ENCODE data around the gene CENATAC. TPM values are rescaled to one million over a fixed set of nuclear protein-coding genes. Genes with fewer than 3 reads are reported as not detected.

The CENATAC gene
- total RNA-seq, 1 experiment from 2014 or later: 88.0 TPM

DNA sequence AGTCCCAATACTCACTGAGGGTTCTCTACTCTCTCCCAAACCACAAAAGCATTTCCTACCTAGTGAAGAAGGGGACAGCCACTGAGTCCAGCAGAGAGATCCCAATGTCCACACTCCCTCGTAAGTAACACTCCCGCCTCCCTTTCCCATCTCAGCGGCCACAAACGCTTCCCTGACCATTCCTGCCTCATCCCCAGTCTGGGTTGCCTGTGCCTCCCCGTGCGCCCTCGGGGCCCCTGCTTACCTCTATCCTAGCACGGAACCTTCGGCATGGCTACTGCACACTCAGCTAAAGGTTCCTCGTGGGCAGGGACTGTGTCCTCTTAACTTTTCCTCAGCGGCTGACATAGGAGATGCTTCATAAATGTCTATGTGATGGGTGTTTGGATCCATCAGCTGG, 40.4 kb upstream of the CENATAC start:
- H3K4me3 ChIP-seq (ENCODE audit: low read length): no peak overlapping the region
- no peak overlapping the region for H3K27ac ChIP-seq (ENCODE audit: low read length)
- no peaks in the 10 kb centered on the region for H3K27me3 ChIP-seq (ENCODE audit: low read length)
- H3F3A ChIP-seq (ENCODE audit: low read length, unreplicated experiment): no peaks in the 10 kb centered on the region
- ATAC-seq (no peak), DNase-seq (no peak)
- ChIA-PET CTCF (interaction anchor here (0.5 kb wide), 1 partner anchor 35 kb away, joined by 9 read pairs; no protein-coding TSS in a partner anchor), POLR2A (ENCODE audit: unreplicated experiment) (no interaction called here)
- no peak for TF ChIP-seq EZH2phosphoT487 (IDR thresholded peaks at IDR 0.05; ENCODE audit: borderline replicate concordance, low read length)
- no peaks in the 10 kb centered on the region for H3K36me3 ChIP-seq (ENCODE audit: low read depth, low read length)
- peaks cover 8% of the 10 kb centered on the region; the same call in 1 of the 2 replicates for H3K4me1 ChIP-seq (ENCODE audit: insufficient read depth, low read length)
- no peak overlapping the region for H3K4me2 ChIP-seq (ENCODE audit: low read length)
- H4K20me1 ChIP-seq (ENCODE audit: low read length): no peaks in the 10 kb centered on the region
- no peaks in the 10 kb centered on the region for H3K9me3 ChIP-seq (ENCODE audit: low read length)
- BruUV-seq (replicated peaks): no TSS peak
- no peak overlapping the region for H2AFZ ChIP-seq (ENCODE audit: low read length)
- no peaks in the 10 kb centered on the region for H3K79me2 ChIP-seq (ENCODE audit: low read length)
- no peaks in the 10 kb centered on the region for H3K9me2 ChIP-seq (replicated peaks; ENCODE audit: low read length)
- intact Hi-C loops (cut with micrococcal nuclease): no loop called here
- H3K9ac ChIP-seq (ENCODE audit: low read length): no peak overlapping the region

DNA sequence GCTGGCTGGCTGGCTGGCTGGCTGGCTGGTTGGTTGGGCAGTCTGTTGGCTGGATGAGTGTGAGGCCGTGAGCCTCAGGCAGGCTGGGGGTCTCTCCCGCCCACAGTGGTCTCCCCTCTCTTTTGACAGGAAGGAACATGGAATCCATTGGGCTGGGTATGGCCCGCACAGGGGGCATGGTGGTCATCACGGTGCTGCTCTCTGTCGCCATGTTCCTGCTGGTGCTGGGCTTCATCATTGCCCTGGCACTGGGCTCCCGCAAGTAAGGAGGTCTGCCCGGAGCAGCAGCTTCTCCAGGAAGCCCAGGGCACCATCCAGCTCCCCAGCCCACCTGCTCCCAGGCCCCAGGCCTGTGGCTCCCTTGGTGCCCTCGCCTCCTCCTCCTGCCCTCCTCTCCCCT, 40.0 kb upstream of the CENATAC start:
- Histone ChIP-seq H3K9ac (ENCODE audit: low read length) (no peak overlapping the region), H3K4me1 (ENCODE audit: insufficient read depth, low read length) (peaks cover 8% of the 10 kb centered on the region; the same call in 1 of the 2 replicates), H3F3A (ENCODE audit: low read length, unreplicated experiment) (no peaks in the 10 kb centered on the region), H3K4me2 (ENCODE audit: low read length) (no peak overlapping the region), H4K20me1 (ENCODE audit: low read length) (no peaks in the 10 kb centered on the region), H3K9me3 (ENCODE audit: low read length) (no peaks in the 10 kb centered on the region), H3K4me3 (ENCODE audit: low read length) (no peak overlapping the region), H3K27ac (ENCODE audit: low read length) (no peak overlapping the region), H3K36me3 (ENCODE audit: low read depth, low read length) (no peaks in the 10 kb centered on the region), H2AFZ (ENCODE audit: low read length) (no peak overlapping the region), H3K79me2 (ENCODE audit: low read length) (no peaks in the 10 kb centered on the region), H3K27me3 (ENCODE audit: low read length) (no peaks in the 10 kb centered on the region), H3K9me2 (replicated peaks; ENCODE audit: low read length) (no peaks in the 10 kb centered on the region)
- ATAC-seq: no peak
- intact Hi-C loops (cut with micrococcal nuclease): no loop called here
- no peak for TF ChIP-seq EZH2 (IDR thresholded peaks at IDR 0.05; ENCODE audit: low read length, unreplicated experiment)
- TF ChIP-seq EZH2phosphoT487 (IDR thresholded peaks at IDR 0.05; ENCODE audit: borderline replicate concordance, low read length): no peak
- TF ChIP-seq, protein P1, sequence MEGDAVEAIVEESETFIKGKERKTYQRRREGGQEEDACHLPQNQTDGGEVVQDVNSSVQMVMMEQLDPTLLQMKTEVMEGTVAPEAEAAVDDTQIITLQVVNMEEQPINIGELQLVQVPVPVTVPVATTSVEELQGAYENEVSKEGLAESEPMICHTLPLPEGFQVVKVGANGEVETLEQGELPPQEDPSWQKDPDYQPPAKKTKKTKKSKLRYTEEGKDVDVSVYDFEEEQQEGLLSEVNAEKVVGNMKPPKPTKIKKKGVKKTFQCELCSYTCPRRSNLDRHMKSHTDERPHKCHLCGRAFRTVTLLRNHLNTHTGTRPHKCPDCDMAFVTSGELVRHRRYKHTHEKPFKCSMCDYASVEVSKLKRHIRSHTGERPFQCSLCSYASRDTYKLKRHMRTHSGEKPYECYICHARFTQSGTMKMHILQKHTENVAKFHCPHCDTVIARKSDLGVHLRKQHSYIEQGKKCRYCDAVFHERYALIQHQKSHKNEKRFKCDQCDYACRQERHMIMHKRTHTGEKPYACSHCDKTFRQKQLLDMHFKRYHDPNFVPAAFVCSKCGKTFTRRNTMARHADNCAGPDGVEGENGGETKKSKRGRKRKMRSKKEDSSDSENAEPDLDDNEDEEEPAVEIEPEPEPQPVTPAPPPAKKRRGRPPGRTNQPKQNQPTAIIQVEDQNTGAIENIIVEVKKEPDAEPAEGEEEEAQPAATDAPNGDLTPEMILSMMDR (conservative IDR thresholded peaks at IDR 0.05; ENCODE audit: low read depth, low read length): no peak
- ChIA-PET CTCF (interaction anchor here (0.5 kb wide), 1 partner anchor 35 kb away, joined by 9 read pairs; no protein-coding TSS in a partner anchor), POLR2A (ENCODE audit: unreplicated experiment) (no interaction called here)
- no peak for DNase-seq
- BruUV-seq (replicated peaks): no TSS peak

DNA sequence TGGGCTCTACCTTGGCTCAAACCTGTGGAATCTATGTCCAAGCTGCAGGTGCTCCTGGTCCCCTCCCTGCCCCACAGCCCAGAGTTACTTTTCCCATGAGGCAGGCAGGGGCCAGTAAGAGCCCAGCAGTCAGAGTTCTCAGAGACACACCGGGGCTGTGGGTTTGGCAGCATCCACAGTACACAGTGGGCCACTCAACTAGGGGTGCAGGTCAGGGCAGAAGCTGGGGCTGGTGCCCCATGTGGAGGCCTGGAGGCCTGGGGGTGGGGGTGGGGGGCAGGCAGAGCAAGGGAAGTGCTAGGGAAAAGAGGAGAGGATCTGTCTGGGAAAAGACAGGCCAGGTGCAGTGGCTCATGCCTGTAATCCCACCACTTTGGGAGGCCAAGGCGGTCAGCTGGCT, 39.4 kb upstream of the CENATAC start:
- Histone ChIP-seq H3K9ac (ENCODE audit: low read length) (no peak overlapping the region), H3F3A (ENCODE audit: low read length, unreplicated experiment) (no peaks in the 10 kb centered on the region), H3K4me3 (ENCODE audit: low read length) (no peak overlapping the region), H3K27me3 (ENCODE audit: low read length) (no peaks in the 10 kb centered on the region), H3K27ac (ENCODE audit: low read length) (no peak overlapping the region), H3K9me3 (ENCODE audit: low read length) (no peaks in the 10 kb centered on the region), H2AFZ (ENCODE audit: low read length) (no peak overlapping the region), H3K4me2 (ENCODE audit: low read length) (no peak overlapping the region), H4K20me1 (ENCODE audit: low read length) (no peaks in the 10 kb centered on the region), H3K9me2 (replicated peaks; ENCODE audit: low read length) (no peaks in the 10 kb centered on the region), H3K4me1 (ENCODE audit: insufficient read depth, low read length) (peaks cover 8% of the 10 kb centered on the region; the same call in 1 of the 2 replicates), H3K36me3 (ENCODE audit: low read depth, low read length) (no peaks in the 10 kb centered on the region), H3K79me2 (ENCODE audit: low read length) (no peaks in the 10 kb centered on the region)
- POLR2A ChIA-PET (ENCODE audit: unreplicated experiment): no interaction called here
- BruUV-seq (replicated peaks): no TSS peak
- CTCF ChIA-PET: no interaction called here
- intact Hi-C loops (cut with micrococcal nuclease): no loop called here
- no peak for TF ChIP-seq EZH2phosphoT487 (IDR thresholded peaks at IDR 0.05; ENCODE audit: borderline replicate concordance, low read length)
- TF ChIP-seq EZH2 (IDR thresholded peaks at IDR 0.05; ENCODE audit: low read length, unreplicated experiment): no peak
- TF ChIP-seq, protein P1 (conservative IDR thresholded peaks at IDR 0.05; ENCODE audit: low read depth, low read length): no peak
- no peak for DNase-seq
- no peak for ATAC-seq

Data from PC-3 (cell line).